ENCODE measurements around the gene PCDHGB5. TPM values are rescaled to one million over a fixed set of nuclear protein-coding genes. Genes with fewer than 3 reads are reported as not detected.
"Not testable (repeated sequence)": the region's sequence is repeated elsewhere in the genome, so short reads cannot be mapped to it uniquely, and the experiment has no call there.

Gene PCDHGB5
- total RNA-seq, 2 donors from 2014 or later = 1.3 to 17.3 TPM

- no peak overlapping the region for H3K4me3 Mint-ChIP-seq
- Histone ChIP-seq H3K4me1 (ENCODE audit: control insufficient read depth, insufficient read depth, low read length) (no peaks in the 10 kb centered on the region), H3K27me3 (ENCODE audit: control insufficient read depth, insufficient read depth, low read length, poor library complexity, severe bottlenecking) (no peaks in the 10 kb centered on the region), H3K27ac (ENCODE audit: low read depth, low read length) (no peak overlapping the region), H3K4me3 (ENCODE audit: low read length) (no peak overlapping the region), H3K9ac (ENCODE audit: extremely low read depth, low read length, poor library complexity, severe bottlenecking) (no peak overlapping the region), H3K36me3 (ENCODE audit: control insufficient read depth, insufficient read depth, low read length) (no peaks in the 10 kb centered on the region), H3K9me3 (ENCODE audit: control insufficient read depth, low read length) (peaks cover 36% of the 10 kb centered on the region)
- 92 to 96% methylated on average over 17 to 21 of the region's 21 CpGs for WGBS, 2 experiments (ENCODE audit: insufficient coverage in 1 of 2, insufficient read length in 1 of 2)
- H3K27me3 Mint-ChIP-seq (ENCODE audit: insufficient read depth) = peaks cover 3% of the 10 kb centered on the region
- no peak for TF ChIP-seq CTCF (conservative IDR thresholded peaks at IDR 0.05)
- no peak for DNase-seq
- peaks cover 26% of the 10 kb centered on the region for H3K36me3 Mint-ChIP-seq (ENCODE audit: low read depth)
- H3K4me1 Mint-ChIP-seq = no peaks in the 10 kb centered on the region
- H3K9me3 Mint-ChIP-seq = peaks cover 46% of the 10 kb centered on the region
- H3K27ac Mint-ChIP-seq = no peak overlapping the region
These were observed 14.4 kb upstream of the PCDHGB5 start for GRCh38 chr5:141383345-141383744.

GRCh38 chr5:141384471-141385267 is 13.1 kb upstream of the PCDHGB5 start:
- H3K27me3 Mint-ChIP-seq (ENCODE audit: insufficient read depth) = peaks cover 11% of the 10 kb centered on the region
- no peak overlapping the region for H3K9ac ChIP-seq (ENCODE audit: extremely low read depth, low read length, poor library complexity, severe bottlenecking)
- no peaks in the 10 kb centered on the region for H3K36me3 ChIP-seq (ENCODE audit: control insufficient read depth, insufficient read depth, low read length)
- H3K4me3 ChIP-seq (ENCODE audit: low read length) = no peak overlapping the region
- H3K27ac ChIP-seq (ENCODE audit: low read depth, low read length) = no peak overlapping the region
- H3K4me1 Mint-ChIP-seq = no peaks in the 10 kb centered on the region
- no peak overlapping the region for H3K4me3 Mint-ChIP-seq
- no peak for TF ChIP-seq CTCF (conservative IDR thresholded peaks at IDR 0.05)
- peaks cover 44% of the 10 kb centered on the region for H3K9me3 ChIP-seq (ENCODE audit: control insufficient read depth, low read length)
- H3K4me1 ChIP-seq (ENCODE audit: control insufficient read depth, insufficient read depth, low read length) = no peaks in the 10 kb centered on the region
- H3K27ac Mint-ChIP-seq = no peak overlapping the region
- peaks cover 35% of the 10 kb centered on the region for H3K36me3 Mint-ChIP-seq (ENCODE audit: low read depth)
- WGBS, 2 experiments (ENCODE audit: insufficient coverage in 1 of 2, insufficient read length in 1 of 2) = 92 to 94% methylated on average over 36 to 43 of the region's 43 CpGs
- no peaks in the 10 kb centered on the region for H3K27me3 ChIP-seq (ENCODE audit: control insufficient read depth, insufficient read depth, low read length, poor library complexity, severe bottlenecking)
- H3K9me3 Mint-ChIP-seq = peaks cover 59% of the 10 kb centered on the region
- DNase-seq = no peak

- H3K27me3 ChIP-seq (ENCODE audit: control insufficient read depth, insufficient read depth, low read length, poor library complexity, severe bottlenecking); H3K4me1 ChIP-seq (ENCODE audit: control insufficient read depth, insufficient read depth, low read length); H3K36me3 ChIP-seq (ENCODE audit: control insufficient read depth, insufficient read depth, low read length); H3K4me1 Mint-ChIP-seq; H3K27ac ChIP-seq (ENCODE audit: low read depth, low read length); H3K9ac ChIP-seq (ENCODE audit: extremely low read depth, low read length, poor library complexity, severe bottlenecking): not testable (repeated sequence)
- Mint-ChIP-seq H3K27ac (peak within 1 kb of the TSS; percentile 64), H3K36me3 (ENCODE audit: low read depth) (peaks cover 51% of the 10 kb centered on the region), H3K4me3 (peak within 1 kb of the TSS; percentile 77), H3K27me3 (ENCODE audit: insufficient read depth) (peaks cover 11% of the 10 kb centered on the region), H3K9me3 (peaks cover 76% of the 10 kb centered on the region)
- DNase-seq = peak; percentile 88
- H3K4me3 ChIP-seq (ENCODE audit: low read length) = peak within 1 kb of the TSS; percentile 35
- WGBS, 2 experiments (ENCODE audit: insufficient coverage in 1 of 2, insufficient read length in 1 of 2) = 73% methylated on average over 5 to 18 of the region's 40 CpGs
- peak; percentile 86 for TF ChIP-seq CTCF (conservative IDR thresholded peaks at IDR 0.05)
- peaks cover 68% of the 10 kb centered on the region for H3K9me3 ChIP-seq (ENCODE audit: control insufficient read depth, low read length)
These were observed 10.0 kb upstream of the PCDHGB5 start, which contains the start of gene PCDHGB4 for GRCh38 chr5:141387557-141388311. TSS of gene PCDHGB4 (plus strand) at chr5:141387698. CDS start at chr5:141387885, 187 bp downstream.

Data from endodermal cell (in vitro differentiated cells).